ENCODE measurements around the gene TRIM63.
"Not testable (repeated sequence)": the region's sequence is repeated elsewhere in the genome, so short reads cannot be mapped to it uniquely, and the experiment has no call there.

The TRIM63 gene

GRCh38 chr1:26067432-26067911 is at the start of gene TRIM63:
Gene TRIM63, minus strand, starts transcription at chr1:26067630. Its CDS starts 136 bp downstream, at chr1:26067494.
- H3K9ac ChIP-seq (ENCODE audit: low read length) = no peak within 1 kb of the TSS
- no peaks in the 10 kb centered on the region for H3K27me3 ChIP-seq (ENCODE audit: control insufficient read depth, insufficient read depth, low read length)
- H3K27ac ChIP-seq (ENCODE audit: low read depth, low read length) = no peak within 1 kb of the TSS
- no peaks in the 10 kb centered on the region for H3K4me1 ChIP-seq (ENCODE audit: control insufficient read depth, insufficient read depth, low read length)
- H3K4me3 ChIP-seq (ENCODE audit: low read length) = no peak within 1 kb of the TSS
- H3K36me3 ChIP-seq (ENCODE audit: control insufficient read depth, insufficient read depth, low read length) = no peaks in the 10 kb centered on the region

- H3K36me3 ChIP-seq (ENCODE audit: control insufficient read depth, insufficient read depth, low read length) = peaks cover 3% of the 10 kb centered on the region
- no peak overlapping the region for H3K27ac ChIP-seq (ENCODE audit: low read depth, low read length)
- H3K4me1 ChIP-seq (ENCODE audit: control insufficient read depth, insufficient read depth, low read length) = peaks cover 13% of the 10 kb centered on the region
- H3K9ac ChIP-seq (ENCODE audit: low read length) = no peak overlapping the region
- peak overlapping the region; percentile 6 for H3K4me3 ChIP-seq (ENCODE audit: low read length)
- H3K27me3 ChIP-seq (ENCODE audit: control insufficient read depth, insufficient read depth, low read length) = no peaks in the 10 kb centered on the region
These were observed 46.9 kb upstream of the TRIM63 start for GRCh38 chr1:26114165-26114927.

- Histone ChIP-seq H3K4me3 (ENCODE audit: low read length) (peak overlapping the region; percentile 100), H3K4me1 (ENCODE audit: control insufficient read depth, insufficient read depth, low read length) (peaks cover 13% of the 10 kb centered on the region), H3K27me3 (ENCODE audit: control insufficient read depth, insufficient read depth, low read length) (no peaks in the 10 kb centered on the region), H3K36me3 (ENCODE audit: control insufficient read depth, insufficient read depth, low read length) (no peaks in the 10 kb centered on the region), H3K9ac (ENCODE audit: low read length) (peak overlapping the region; percentile 51), H3K27ac (ENCODE audit: low read depth, low read length) (peak overlapping the region; percentile 90)
These were observed 45.0 kb upstream of the TRIM63 start for GRCh38 chr1:26112407-26112775.

DNA sequence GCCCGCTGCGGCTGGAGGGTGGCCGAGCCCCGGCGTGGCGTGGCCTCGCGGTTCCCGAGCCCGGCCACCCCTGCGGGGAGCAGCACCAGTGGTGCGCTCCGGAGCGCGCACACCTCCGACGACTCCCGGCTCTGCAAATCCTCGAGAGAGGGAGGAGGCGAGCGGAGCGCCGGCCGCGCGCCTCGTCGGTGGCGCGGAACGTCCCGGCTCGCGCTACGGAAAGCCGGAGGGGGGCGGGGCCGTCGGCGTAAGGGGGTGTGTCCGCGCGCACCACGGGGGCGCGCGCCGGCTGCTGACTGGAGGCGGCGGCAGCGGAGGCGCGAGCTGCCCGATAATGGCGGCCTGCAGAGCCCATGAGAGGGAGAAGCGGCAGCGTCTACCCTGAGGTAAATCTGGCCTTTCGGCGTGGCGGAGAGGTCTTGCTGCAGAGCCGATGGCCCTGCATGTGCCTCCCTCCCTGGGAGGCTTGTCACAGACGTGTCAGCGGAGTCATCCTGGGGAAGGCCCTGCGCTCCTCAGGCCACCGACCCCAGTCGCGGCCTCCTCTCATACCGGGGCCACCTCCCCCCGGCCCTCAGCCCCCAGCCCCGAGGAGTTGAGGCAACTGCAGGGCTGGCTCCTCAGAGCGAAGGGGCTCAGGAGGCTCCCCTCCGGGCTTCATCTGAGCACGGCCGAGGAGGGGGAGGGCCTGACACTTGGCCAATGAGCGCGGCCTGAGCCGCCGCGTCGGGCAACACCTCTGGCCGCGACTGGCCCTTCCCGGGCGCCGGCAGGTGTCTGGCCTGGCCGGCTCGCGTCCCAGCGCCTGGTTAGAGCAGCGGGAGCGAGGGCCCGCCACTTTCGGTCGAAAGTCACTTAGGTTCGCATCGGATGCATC is 44.3 kb upstream of the TRIM63 start, which contains the start of gene PDIK1L:
Gene PDIK1L (plus strand): TSS at position 295 of the 877 bp plus-strand sequence. CDS start 2,485 bp downstream, outside the sequence.
- Histone ChIP-seq H3K27me3 (ENCODE audit: control insufficient read depth, insufficient read depth, low read length) (no peaks in the 10 kb centered on the region), H3K36me3 (ENCODE audit: control insufficient read depth, insufficient read depth, low read length) (no peaks in the 10 kb centered on the region), H3K27ac (ENCODE audit: low read depth, low read length) (peak within 1 kb of the TSS; percentile 90), H3K4me1 (ENCODE audit: control insufficient read depth, insufficient read depth, low read length) (peaks cover 13% of the 10 kb centered on the region), H3K4me3 (ENCODE audit: low read length) (peak within 1 kb of the TSS; percentile 100), H3K9ac (ENCODE audit: low read length) (peak within 1 kb of the TSS; percentile 98)

DNA sequence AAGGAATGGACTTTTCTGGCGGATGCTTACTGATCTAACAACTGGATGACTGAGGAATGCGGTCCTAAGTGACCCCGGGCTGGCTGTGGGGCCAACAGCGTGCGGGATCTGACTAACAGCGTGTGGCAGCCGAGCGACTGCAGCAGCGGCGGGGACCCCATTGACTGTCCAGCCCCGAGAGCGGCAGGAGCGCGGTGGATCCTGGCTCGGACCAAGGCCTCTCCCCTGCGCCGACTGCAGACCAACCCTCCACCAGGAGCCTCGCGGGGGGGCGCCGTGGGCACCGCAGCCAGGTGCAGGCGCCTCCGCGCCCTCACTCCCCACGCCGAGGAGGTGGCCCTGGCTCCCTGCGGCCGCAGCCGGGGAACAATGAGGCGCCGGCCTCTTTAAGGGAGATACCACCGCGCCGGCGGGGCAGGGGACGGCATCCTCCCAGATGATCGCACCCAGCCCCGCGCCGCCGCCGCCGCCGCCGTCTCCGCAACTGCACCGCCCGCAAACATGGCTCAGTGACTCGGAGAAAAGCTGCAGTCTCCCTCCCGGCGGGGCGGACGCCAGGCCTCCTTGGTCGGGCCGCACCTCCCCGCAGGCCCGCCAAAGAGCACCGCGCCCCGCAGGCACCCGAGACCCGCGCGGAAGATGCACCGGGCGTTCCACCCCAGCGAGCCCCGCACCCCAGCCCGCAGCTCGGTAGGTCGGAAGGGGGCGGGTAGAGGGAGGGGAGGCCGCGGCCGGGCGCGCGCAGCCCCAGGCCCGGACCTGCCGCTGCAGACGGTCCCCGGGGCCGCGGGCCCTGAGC is 43.5 kb upstream of the TRIM63 start:
- peak overlapping the region; percentile 86 for H3K27ac ChIP-seq (ENCODE audit: low read depth, low read length)
- H3K36me3 ChIP-seq (ENCODE audit: control insufficient read depth, insufficient read depth, low read length) = no peaks in the 10 kb centered on the region
- peaks cover 13% of the 10 kb centered on the region for H3K4me1 ChIP-seq (ENCODE audit: control insufficient read depth, insufficient read depth, low read length)
- H3K4me3 ChIP-seq (ENCODE audit: low read length) = peak overlapping the region; percentile 81
- H3K9ac ChIP-seq (ENCODE audit: low read length) = peak overlapping the region; percentile 47
- H3K27me3 ChIP-seq (ENCODE audit: control insufficient read depth, insufficient read depth, low read length) = no peaks in the 10 kb centered on the region

- Histone ChIP-seq H3K4me3 (ENCODE audit: low read length) (no peak overlapping the region), H3K27me3 (ENCODE audit: control insufficient read depth, insufficient read depth, low read length) (no peaks in the 10 kb centered on the region), H3K36me3 (ENCODE audit: control insufficient read depth, insufficient read depth, low read length) (no peaks in the 10 kb centered on the region), H3K27ac (ENCODE audit: low read depth, low read length) (no peak overlapping the region), H3K9ac (ENCODE audit: low read length) (no peak overlapping the region), H3K4me1 (ENCODE audit: control insufficient read depth, insufficient read depth, low read length) (peaks cover 13% of the 10 kb centered on the region)
These were observed 42.1 kb upstream of the TRIM63 start for GRCh38 chr1:26109229-26110164.

GRCh38 chr1:26105226-26105548 is 37.8 kb upstream of the TRIM63 start:
- H3K4me3 ChIP-seq (ENCODE audit: low read length); H3K4me1 ChIP-seq (ENCODE audit: control insufficient read depth, insufficient read depth, low read length); H3K27ac ChIP-seq (ENCODE audit: low read depth, low read length); H3K9ac ChIP-seq (ENCODE audit: low read length); H3K36me3 ChIP-seq (ENCODE audit: control insufficient read depth, insufficient read depth, low read length); H3K27me3 ChIP-seq (ENCODE audit: control insufficient read depth, insufficient read depth, low read length): not testable (repeated sequence)

DNA sequence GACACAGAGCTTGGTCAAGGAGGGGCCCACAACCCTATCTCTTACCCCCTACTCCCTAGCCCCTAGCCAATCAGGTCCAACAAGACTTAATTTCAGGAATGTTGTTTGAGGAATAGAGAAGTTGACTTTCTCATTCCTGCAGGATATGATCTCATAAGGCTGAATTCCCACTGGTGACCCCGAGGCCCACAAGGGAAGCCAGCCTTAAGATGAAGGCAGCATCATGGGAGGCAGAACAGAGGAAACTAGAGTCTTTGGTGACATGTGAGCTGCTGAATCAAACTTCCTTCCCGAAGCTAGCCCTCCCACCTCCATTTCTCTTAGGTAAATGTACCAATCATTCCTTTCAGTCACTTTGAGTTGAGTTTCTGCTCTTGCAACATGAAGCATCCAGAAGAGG is 35.1 kb upstream of the TRIM63 start:
- Histone ChIP-seq H3K4me3 (ENCODE audit: low read length) (no peak overlapping the region), H3K27ac (ENCODE audit: low read depth, low read length) (no peak overlapping the region), H3K36me3 (ENCODE audit: control insufficient read depth, insufficient read depth, low read length) (no peaks in the 10 kb centered on the region), H3K9ac (ENCODE audit: low read length) (no peak overlapping the region), H3K4me1 (ENCODE audit: control insufficient read depth, insufficient read depth, low read length) (no peaks in the 10 kb centered on the region), H3K27me3 (ENCODE audit: control insufficient read depth, insufficient read depth, low read length) (no peaks in the 10 kb centered on the region)

- Histone ChIP-seq H3K4me1 (ENCODE audit: control insufficient read depth, insufficient read depth, low read length) (no peaks in the 10 kb centered on the region), H3K27ac (ENCODE audit: low read depth, low read length) (no peak overlapping the region)
These were observed 34.7 kb upstream of the TRIM63 start for GRCh38 chr1:26102119-26102518.

GRCh38 chr1:26100204-26100603 is 32.8 kb upstream of the TRIM63 start:
- H3K4me1 ChIP-seq (ENCODE audit: control insufficient read depth, insufficient read depth, low read length); H3K9ac ChIP-seq (ENCODE audit: low read length); H3K27ac ChIP-seq (ENCODE audit: low read depth, low read length); H3K36me3 ChIP-seq (ENCODE audit: control insufficient read depth, insufficient read depth, low read length); H3K27me3 ChIP-seq (ENCODE audit: control insufficient read depth, insufficient read depth, low read length); H3K4me3 ChIP-seq (ENCODE audit: low read length): not testable (repeated sequence)

More at GRCh38 chr1:26102119-26102518, 34.7 kb upstream of the TRIM63 start:
- Histone ChIP-seq H3K9ac (ENCODE audit: low read length) (no peak overlapping the region), H3K4me3 (ENCODE audit: low read length) (no peak overlapping the region), H3K27me3 (ENCODE audit: control insufficient read depth, insufficient read depth, low read length) (no peaks in the 10 kb centered on the region), H3K36me3 (ENCODE audit: control insufficient read depth, insufficient read depth, low read length) (no peaks in the 10 kb centered on the region)

- Histone ChIP-seq H3K27ac (ENCODE audit: low read depth, low read length) (no peak overlapping the region), H3K4me3 (ENCODE audit: low read length) (no peak overlapping the region), H3K36me3 (ENCODE audit: control insufficient read depth, insufficient read depth, low read length) (no peaks in the 10 kb centered on the region), H3K4me1 (ENCODE audit: control insufficient read depth, insufficient read depth, low read length) (no peaks in the 10 kb centered on the region), H3K27me3 (ENCODE audit: control insufficient read depth, insufficient read depth, low read length) (no peaks in the 10 kb centered on the region), H3K9ac (ENCODE audit: low read length) (no peak overlapping the region)
These were observed 32.4 kb upstream of the TRIM63 start for GRCh38 chr1:26099780-26100179.
